Hepatocyte (in vitro differentiated cells): ENCODE data around the gene RBPMS2. TPM values are rescaled to one million over a fixed set of nuclear protein-coding genes. Genes with fewer than 3 reads are reported as not detected.

Source experiments
- DNase-seq: peaks from one replicate; pipeline ENCODE4 v3.0.0-alpha.2; 2016; ENCODE audit warnings: low spot score
- H2AFZ ChIP-seq: fragments of 200-600 bp; sonication (generic); 2 replicates; pipeline ENCODE4 v1.6.0; 2016; ENCODE audit warnings: antibody characterized with exemption, mild to moderate bottlenecking
- H3K27ac ChIP-seq: fragments of 200-600 bp; sonication (generic); 2 replicates; pipeline ENCODE4 v1.5.1; 2016; ENCODE audit warnings: mild to moderate bottlenecking
- H3K27me3 ChIP-seq: fragments of 200-600 bp; sonication (generic); 2 replicates; pipeline ENCODE4 v1.6.1; 2016
- H3K36me3 ChIP-seq: fragments of 200-600 bp; sonication (generic); replicated peaks from 2 replicates; pipeline ENCODE4 v1.5.1; 2016; ENCODE audit warnings: low read depth; ENCODE audit not compliant: insufficient read depth
- H3K4me1 ChIP-seq: fragments of 200-600 bp; sonication (generic); 2 replicates; pipeline ENCODE4 v1.5.1; 2016; ENCODE audit warnings: mild to moderate bottlenecking, moderate library complexity; ENCODE audit not compliant: insufficient read depth
- H3K4me2 ChIP-seq: fragments of 200-600 bp; sonication (generic); 2 replicates; pipeline ENCODE4 v1.6.0; 2016
- H3K4me3 ChIP-seq: fragments of 200-600 bp; sonication (generic); 2 replicates; pipeline ENCODE4 v1.5.1; 2016; ENCODE audit warnings: mild to moderate bottlenecking
- H3K79me2 ChIP-seq: fragments of 200-600 bp; sonication (generic); 2 replicates; pipeline ENCODE4 v1.6.0; 2017; ENCODE audit warnings: mild to moderate bottlenecking
- H3K9me2 ChIP-seq: fragments of 200-600 bp; sonication (generic); replicated peaks from 2 replicates; pipeline ENCODE4 v1.6.0; 2017; ENCODE audit warnings: mild to moderate bottlenecking; ENCODE audit not compliant: insufficient read depth
- H3K9me3 ChIP-seq: fragments of 200-600 bp; sonication (generic); 2 replicates; pipeline ENCODE4 v1.5.1; 2016; ENCODE audit warnings: low read depth, mild to moderate bottlenecking
- H4K20me1 ChIP-seq: fragments of 200-600 bp; sonication (generic); 2 replicates; pipeline ENCODE4 v1.6.0; 2016; ENCODE audit warnings: mild to moderate bottlenecking; ENCODE audit not compliant: insufficient read depth, poor library complexity, severe bottlenecking
- CTCF ChIP-seq: fragments of 200-600 bp; sonication (generic); IDR thresholded peaks from 2 replicates; pipeline ENCODE4 v1.5.1; 2016; ENCODE audit warnings: antibody characterized with exemption, mild to moderate bottlenecking; ENCODE audit not compliant: poor library complexity
- EZH2 ChIP-seq: fragments of 200-600 bp; sonication (generic); IDR thresholded peaks from 2 replicates; pipeline ENCODE4 v1.6.1; 2016; ENCODE audit warnings: antibody characterized with exemption, mild to moderate bottlenecking, borderline replicate concordance
- EZH2phosphoT487 ChIP-seq: fragments of 200-600 bp; sonication (generic); IDR thresholded peaks from one replicate; pipeline ENCODE4 v1.6.1; 2018; ENCODE audit warnings: antibody characterized with exemption, mild to moderate bottlenecking, low read depth, moderate library complexity; ENCODE audit not compliant: unreplicated experiment, severe bottlenecking
- WGBS: methylation state at CpG from one replicate; pipeline ENCODE4 v1.1.6; 2016; ENCODE audit warnings: low lambda C conversion rate; ENCODE audit errors: missing lambda C conversion rate; 5-methylcytosine and 5-hydroxymethylcytosine counted together
- polyA plus RNA-seq: library from polyadenylated mRNA; unstranded; fragments of >200 nt; fragmentation: Nextera tagmentation; extraction: Ambion mirVana; gene quantifications from 2 replicates; pipeline ENCODE4 v1.2.1, GENCODE V29; 2016
- total RNA-seq: library from RNA; depleted of rRNA; stranded (reverse); fragments of >200 nt; gene quantifications from 2 replicates; pipeline ENCODE4 v1.2.3, GENCODE V29; 2014

Gene RBPMS2
- total and polyA plus RNA-seq, 2 experiments from 2014 or later: 0.27 to 18.0 TPM

DNA sequence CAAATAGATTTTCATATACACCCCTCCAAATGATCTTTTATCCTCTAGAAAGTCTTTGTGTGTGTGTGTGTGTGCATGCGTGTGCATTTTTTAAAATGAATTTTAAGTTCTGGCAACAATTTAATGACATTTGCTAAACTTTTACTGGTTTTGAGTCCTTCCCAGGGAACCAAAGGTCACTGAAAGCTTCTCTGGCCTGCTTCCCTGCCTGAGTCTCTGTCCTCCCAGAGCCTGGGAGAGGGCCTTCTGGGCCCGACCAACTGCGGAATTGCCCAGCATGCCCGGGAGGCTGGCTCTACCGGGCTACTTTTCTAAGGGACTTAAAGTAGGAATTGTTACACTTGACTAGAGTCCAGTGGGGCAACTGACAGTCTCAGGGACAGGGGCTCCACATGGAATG, 7.4 kb upstream of the RBPMS2 start:
- 75% methylated on average over 5 of the region's 5 CpGs for WGBS
- no peak for DNase-seq
- Histone ChIP-seq H3K4me3 (no peak overlapping the region), H3K9me2 (no peaks in the 10 kb centered on the region), H3K27me3 (no peaks in the 10 kb centered on the region), H3K4me2 (no peak overlapping the region), H3K27ac (no peak overlapping the region), H3K36me3 (no peaks in the 10 kb centered on the region), H4K20me1 (no peaks in the 10 kb centered on the region), H3K79me2 (no peaks in the 10 kb centered on the region), H3K9me3 (no peaks in the 10 kb centered on the region), H3K4me1 (no peaks in the 10 kb centered on the region), H2AFZ (no peak overlapping the region)
- no peak for TF ChIP-seq CTCF
- TF ChIP-seq EZH2phosphoT487: no peak
- TF ChIP-seq EZH2: no peak

DNA sequence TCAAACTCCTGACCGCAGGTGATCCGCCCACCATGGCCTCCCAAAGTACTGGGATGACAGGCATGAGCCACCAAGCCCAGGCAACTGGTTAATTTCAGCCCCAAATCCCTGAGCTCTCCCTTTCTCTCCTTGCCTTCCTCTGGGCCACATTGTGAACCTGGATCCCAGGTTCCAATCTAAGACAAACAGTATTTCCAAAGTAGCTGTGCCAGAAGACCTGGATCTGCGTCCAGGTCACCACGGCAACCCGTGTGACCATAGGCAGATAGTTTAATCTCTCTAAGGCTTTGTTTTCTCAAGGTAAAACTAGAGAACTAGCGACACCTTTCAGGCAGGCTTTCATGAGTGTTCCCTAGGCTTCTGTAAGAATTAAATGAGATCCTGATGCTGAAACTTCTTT, 5.9 kb upstream of the RBPMS2 start:
- TF ChIP-seq EZH2phosphoT487 (no peak), CTCF (no peak), EZH2 (no peak)
- Histone ChIP-seq H2AFZ (no peak overlapping the region), H3K79me2 (no peaks in the 10 kb centered on the region), H3K27me3 (no peaks in the 10 kb centered on the region), H3K9me2 (no peaks in the 10 kb centered on the region), H3K27ac (no peak overlapping the region), H4K20me1 (no peaks in the 10 kb centered on the region), H3K36me3 (no peaks in the 10 kb centered on the region), H3K4me3 (no peak overlapping the region), H3K9me3 (no peaks in the 10 kb centered on the region), H3K4me2 (no peak overlapping the region), H3K4me1 (peaks cover 2% of the 10 kb centered on the region)
- 72% methylated on average over 6 of the region's 6 CpGs for WGBS
- no peak for DNase-seq

- no peak overlapping the region for H3K27ac ChIP-seq
- no peak overlapping the region for H3K4me2 ChIP-seq
- no peaks in the 10 kb centered on the region for H3K79me2 ChIP-seq
- no peak for TF ChIP-seq EZH2phosphoT487
- no peak for TF ChIP-seq CTCF
- no peak for TF ChIP-seq EZH2
- 90% methylated on average over 7 of the region's 8 CpGs for WGBS
- H2AFZ ChIP-seq: no peak overlapping the region
- no peaks in the 10 kb centered on the region for H3K9me2 ChIP-seq
- H3K36me3 ChIP-seq: no peaks in the 10 kb centered on the region
- no peaks in the 10 kb centered on the region for H3K27me3 ChIP-seq
- peaks cover 6% of the 10 kb centered on the region for H3K4me1 ChIP-seq
- no peak for DNase-seq
- no peak overlapping the region for H3K4me3 ChIP-seq
- no peaks in the 10 kb centered on the region for H3K9me3 ChIP-seq
- no peaks in the 10 kb centered on the region for H4K20me1 ChIP-seq
Observed at GRCh38 chr15:64780600-64781156, 5.3 kb upstream of the RBPMS2 start.
